Smooth muscle cell (in vitro differentiated cells): ENCODE results near the gene KCNAB2. TPM values are rescaled to one million over a fixed set of nuclear protein-coding genes. Genes with fewer than 3 reads are reported as not detected.

Source experiments
- DNase-seq: peaks from one replicate; lab custom pipeline; 2025; ENCODE audit not compliant: unreplicated experiment; lab: John Stamatoyannopoulos, UW
- H2AFZ ChIP-seq: fragments of 200-600 bp; sonication (generic); 2 replicates; pipeline ENCODE4 v1.6.0; 2016; ENCODE audit warnings: antibody characterized with exemption, low read depth, mild to moderate bottlenecking
- H3F3A ChIP-seq: fragments of 200-600 bp; sonication (generic); 2 replicates; pipeline ENCODE4 v1.6.0; 2017; ENCODE audit warnings: antibody characterized with exemption, low read depth
- H3K27ac ChIP-seq: fragments of 200-600 bp; sonication (generic); 2 replicates; pipeline ENCODE4 v1.5.1; 2016; ENCODE audit warnings: low read depth, mild to moderate bottlenecking
- H3K27me3 ChIP-seq: fragments of 200-600 bp; sonication (generic); 2 replicates; pipeline ENCODE4 v1.6.1; 2016; ENCODE audit warnings: low read depth, mild to moderate bottlenecking
- H3K36me3 ChIP-seq: fragments of 200-600 bp; sonication (generic); 2 replicates; pipeline ENCODE4 v1.5.1; 2016; ENCODE audit warnings: low read depth
- H3K4me1 ChIP-seq: fragments of 200-600 bp; sonication (generic); 2 replicates; pipeline ENCODE4 v1.5.1; 2016; ENCODE audit warnings: low read depth
- H3K4me2 ChIP-seq: fragments of 200-600 bp; sonication (generic); 2 replicates; pipeline ENCODE4 v1.6.0; 2016; ENCODE audit warnings: mild to moderate bottlenecking
- H3K4me3 ChIP-seq: fragments of 200-600 bp; sonication (generic); 2 replicates; pipeline ENCODE4 v1.5.1; 2016; ENCODE audit warnings: mild to moderate bottlenecking
- H3K79me2 ChIP-seq: fragments of 200-600 bp; sonication (generic); 2 replicates; pipeline ENCODE4 v1.6.0; 2016; ENCODE audit warnings: low read depth, mild to moderate bottlenecking
- H3K9ac ChIP-seq: fragments of 200-600 bp; sonication (generic); 2 replicates; pipeline ENCODE4 v1.6.0; 2016; ENCODE audit warnings: low read depth
- H3K9me3 ChIP-seq: fragments of 200-600 bp; sonication (generic); replicated peaks from 2 replicates; pipeline ENCODE4 v1.5.1; 2016; ENCODE audit warnings: low read depth
- H4K20me1 ChIP-seq: fragments of 200-600 bp; sonication (generic); 2 replicates; pipeline ENCODE4 v1.6.0; 2016; ENCODE audit warnings: low read depth
- WGBS: methylation state at CpG from one replicate; pipeline ENCODE4 v1.1.7; 2016; ENCODE audit warnings: low lambda C conversion rate; 5-methylcytosine and 5-hydroxymethylcytosine counted together
- polyA plus RNA-seq: library from polyadenylated mRNA; unstranded; fragments of >200 nt; fragmentation: Nextera tagmentation; extraction: Ambion mirVana; gene quantifications from 2 replicates; pipeline ENCODE4 v1.2.1, GENCODE V29; 2016
- total RNA-seq: library from RNA; depleted of rRNA; stranded (reverse); fragments of >200 nt; gene quantifications from 2 replicates; pipeline ENCODE4 v1.2.3, GENCODE V29; 2014
- TF ChIP-seq, protein P1 (sequence below): fragments of 200-600 bp; sonication (generic); IDR thresholded peaks from 2 replicates; pipeline ENCODE4 v1.5.1; 2017; ENCODE audit warnings: borderline replicate concordance, mild to moderate bottlenecking, antibody characterized with exemption; ENCODE audit not compliant: insufficient read depth, poor library complexity, severe bottlenecking

The KCNAB2 gene
- total and polyA plus RNA-seq, 2 experiments from 2014 or later, result 3.6 to 3.9 TPM

- H3K36me3 ChIP-seq, result no peaks in the 10 kb centered on the region
- no peak for DNase-seq
- no peaks in the 10 kb centered on the region for H3K27me3 ChIP-seq
- H3K9ac ChIP-seq, result no peak overlapping the region
- no peak overlapping the region for H3K4me3 ChIP-seq
- no peaks in the 10 kb centered on the region for H3K79me2 ChIP-seq
- no peak overlapping the region for H2AFZ ChIP-seq
- H3K9me3 ChIP-seq, result no peaks in the 10 kb centered on the region
- no peak overlapping the region for H3K27ac ChIP-seq
- H4K20me1 ChIP-seq, result no peaks in the 10 kb centered on the region
- TF ChIP-seq, protein P1, sequence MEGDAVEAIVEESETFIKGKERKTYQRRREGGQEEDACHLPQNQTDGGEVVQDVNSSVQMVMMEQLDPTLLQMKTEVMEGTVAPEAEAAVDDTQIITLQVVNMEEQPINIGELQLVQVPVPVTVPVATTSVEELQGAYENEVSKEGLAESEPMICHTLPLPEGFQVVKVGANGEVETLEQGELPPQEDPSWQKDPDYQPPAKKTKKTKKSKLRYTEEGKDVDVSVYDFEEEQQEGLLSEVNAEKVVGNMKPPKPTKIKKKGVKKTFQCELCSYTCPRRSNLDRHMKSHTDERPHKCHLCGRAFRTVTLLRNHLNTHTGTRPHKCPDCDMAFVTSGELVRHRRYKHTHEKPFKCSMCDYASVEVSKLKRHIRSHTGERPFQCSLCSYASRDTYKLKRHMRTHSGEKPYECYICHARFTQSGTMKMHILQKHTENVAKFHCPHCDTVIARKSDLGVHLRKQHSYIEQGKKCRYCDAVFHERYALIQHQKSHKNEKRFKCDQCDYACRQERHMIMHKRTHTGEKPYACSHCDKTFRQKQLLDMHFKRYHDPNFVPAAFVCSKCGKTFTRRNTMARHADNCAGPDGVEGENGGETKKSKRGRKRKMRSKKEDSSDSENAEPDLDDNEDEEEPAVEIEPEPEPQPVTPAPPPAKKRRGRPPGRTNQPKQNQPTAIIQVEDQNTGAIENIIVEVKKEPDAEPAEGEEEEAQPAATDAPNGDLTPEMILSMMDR, result no peak
- no peaks in the 10 kb centered on the region for H3F3A ChIP-seq
- 95% methylated on average over 28 of the region's 28 CpGs for WGBS
- H3K4me2 ChIP-seq, result no peak overlapping the region
- H3K4me1 ChIP-seq, result peaks cover 10% of the 10 kb centered on the region
These were observed 60.6 kb downstream of the KCNAB2 start for GRCh38 chr1:6106321-6106731.

DNA sequence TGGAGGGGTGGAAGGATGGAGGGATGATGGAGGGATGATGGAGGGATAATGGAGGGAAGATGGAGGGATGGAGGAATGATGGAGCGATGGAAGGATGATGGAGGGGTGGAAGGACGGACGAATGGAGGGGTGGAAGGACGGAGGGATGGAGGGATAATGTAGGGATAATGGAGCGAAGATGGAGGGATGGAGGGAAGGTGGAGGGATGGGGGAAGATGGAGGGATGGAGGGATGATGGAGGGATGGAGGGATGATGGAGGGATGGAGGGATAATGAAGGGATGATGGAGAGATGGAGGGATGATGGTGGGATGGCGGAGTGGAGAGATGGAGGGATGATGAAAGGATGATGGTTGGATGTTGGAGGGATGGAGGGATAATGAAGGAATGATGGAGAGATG is 61.3 kb downstream of the KCNAB2 start:
- no peak for DNase-seq
- TF ChIP-seq, protein P1, result no peak

GRCh38 chr1:6107409-6108356 is 62.0 kb downstream of the KCNAB2 start:
- 91% methylated on average over 6 of the region's 8 CpGs for WGBS

More for the DNA sequence above, 61.3 kb downstream of the KCNAB2 start:
- Histone ChIP-seq H3K4me2 (no peak overlapping the region), H3K4me3 (no peak overlapping the region), H3F3A (no peaks in the 10 kb centered on the region), H3K27me3 (no peaks in the 10 kb centered on the region), H4K20me1 (no peaks in the 10 kb centered on the region), H3K36me3 (no peaks in the 10 kb centered on the region), H3K9me3 (no peaks in the 10 kb centered on the region), H3K9ac (no peak overlapping the region), H3K79me2 (no peaks in the 10 kb centered on the region), H3K27ac (no peak overlapping the region), H3K4me1 (peaks cover 4% of the 10 kb centered on the region), H2AFZ (no peak overlapping the region)
- 100% methylated on average over 2 of the region's 6 CpGs for WGBS

More at GRCh38 chr1:6107409-6108356, 62.0 kb downstream of the KCNAB2 start:
- Histone ChIP-seq H4K20me1 (no peaks in the 10 kb centered on the region), H2AFZ (no peak overlapping the region), H3K9me3 (no peaks in the 10 kb centered on the region), H3K79me2 (no peaks in the 10 kb centered on the region), H3K36me3 (no peaks in the 10 kb centered on the region), H3K27ac (no peak overlapping the region), H3K4me3 (no peak overlapping the region), H3F3A (no peaks in the 10 kb centered on the region), H3K4me2 (no peak overlapping the region), H3K27me3 (no peaks in the 10 kb centered on the region), H3K4me1 (no peaks in the 10 kb centered on the region), H3K9ac (no peak overlapping the region)
- no peak for DNase-seq
- TF ChIP-seq, protein P1, result no peak
